Activated T-helper 17 cell treated with anti-CD3 and anti-CD28 coated beads, Interleukin-2, amount 50 U/mL, for 72 hours (primary cell): ENCODE results near the gene ENTPD8. TPM values are rescaled to one million over a fixed set of nuclear protein-coding genes. Genes with fewer than 3 reads are reported as not detected.
"Not testable (repeated sequence)": the region's sequence is repeated elsewhere in the genome, so short reads cannot be mapped to it uniquely, and the experiment has no call there.

ENCODE experiments used
- ATAC-seq: fragments of 150-1000 bp; cut with Tn5 transposase; replicated peaks from 2 replicates; pipeline ENCODE4 v1.10.0; 2021; ENCODE audit warnings: mild to moderate bottlenecking, moderate library complexity
- H3K27ac Mint-ChIP-seq: one replicate; pipeline ENCODE4 v1.8.0; 2022; ENCODE audit warnings: mixed read lengths
- H3K27me3 Mint-ChIP-seq: one replicate; pipeline ENCODE4 v1.8.0; 2022; ENCODE audit warnings: mixed read lengths
- H3K36me3 Mint-ChIP-seq: one replicate; pipeline ENCODE4 v1.8.0; 2022; ENCODE audit warnings: low read depth, mild to moderate bottlenecking, mixed read lengths
- H3K4me1 Mint-ChIP-seq: one replicate; pipeline ENCODE4 v1.8.0; 2022; ENCODE audit warnings: mixed read lengths
- H3K4me3 Mint-ChIP-seq: one replicate; pipeline ENCODE4 v1.8.0; 2022; ENCODE audit warnings: mild to moderate bottlenecking, mixed read lengths
- H3K9me3 Mint-ChIP-seq: one replicate; pipeline ENCODE4 v1.8.0; 2022; ENCODE audit warnings: mixed read lengths
- total RNA-seq, 2 donors: library from RNA; stranded (reverse); gene quantifications; one replicate each; pipeline ENCODE4 v1.2.3, GENCODE V29; 2022

Gene ENTPD8
- total RNA-seq, 2 donors from 2014 or later: not detected

GRCh38 chr9:137479892-137480685 is 38.9 kb upstream of the ENTPD8 start:
- Mint-ChIP-seq H3K27ac (no peak overlapping the region), H3K9me3 (peaks cover 8% of the 10 kb centered on the region), H3K36me3 (no peaks in the 10 kb centered on the region), H3K4me1 (no peaks in the 10 kb centered on the region), H3K4me3 (no peak overlapping the region), H3K27me3 (no peaks in the 10 kb centered on the region)
- ATAC-seq: no peak

DNA sequence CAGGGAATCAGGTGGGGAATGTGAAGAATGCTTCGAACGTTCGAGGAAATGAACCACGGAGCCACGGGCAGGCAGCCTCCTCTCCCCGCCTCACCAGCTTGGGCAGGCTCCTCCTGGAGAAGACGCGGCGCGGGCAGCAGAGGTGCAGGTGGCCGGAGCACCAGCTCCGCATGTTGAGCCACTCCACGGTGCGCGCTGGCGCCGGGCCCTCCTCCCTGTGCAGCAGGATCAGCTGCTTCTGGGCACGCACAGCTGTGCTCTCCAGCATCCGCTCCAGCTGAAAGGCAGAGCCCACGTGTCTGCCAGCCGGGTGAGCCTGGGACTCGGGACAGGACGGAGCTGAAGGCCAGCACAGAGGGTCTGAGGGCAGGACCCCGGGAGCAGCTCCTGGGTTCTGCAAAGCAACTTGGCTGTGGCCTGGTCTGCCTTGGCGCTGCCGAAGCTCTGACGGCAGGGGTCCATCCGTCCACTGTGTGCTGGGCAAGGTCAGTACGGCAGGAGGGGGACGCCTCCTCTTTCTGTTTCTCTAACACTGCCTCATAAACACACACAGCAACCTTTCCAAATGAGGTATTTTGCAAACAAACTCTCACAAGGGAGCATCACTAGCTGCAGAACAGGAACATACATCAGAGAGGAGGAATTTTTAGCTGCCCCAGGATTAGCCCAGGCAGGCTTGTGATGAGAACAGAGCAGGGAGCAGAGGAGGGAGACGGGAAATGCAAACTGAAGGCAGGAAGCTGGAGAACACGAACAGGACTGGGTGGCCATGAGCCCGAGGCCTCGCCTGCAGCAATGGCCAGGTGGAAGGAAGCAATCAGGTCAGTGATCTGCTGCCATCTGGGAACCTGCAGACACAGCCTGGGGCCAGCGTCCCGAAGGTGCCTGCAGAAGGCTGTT is 38.1 kb upstream of the ENTPD8 start:
- no peak overlapping the region for H3K4me3 Mint-ChIP-seq
- no peaks in the 10 kb centered on the region for H3K4me1 Mint-ChIP-seq
- H3K27me3 Mint-ChIP-seq: no peaks in the 10 kb centered on the region
- H3K36me3 Mint-ChIP-seq: no peaks in the 10 kb centered on the region
- no peak overlapping the region for H3K27ac Mint-ChIP-seq
- peaks cover 10% of the 10 kb centered on the region for H3K9me3 Mint-ChIP-seq
- no peak for ATAC-seq

DNA sequence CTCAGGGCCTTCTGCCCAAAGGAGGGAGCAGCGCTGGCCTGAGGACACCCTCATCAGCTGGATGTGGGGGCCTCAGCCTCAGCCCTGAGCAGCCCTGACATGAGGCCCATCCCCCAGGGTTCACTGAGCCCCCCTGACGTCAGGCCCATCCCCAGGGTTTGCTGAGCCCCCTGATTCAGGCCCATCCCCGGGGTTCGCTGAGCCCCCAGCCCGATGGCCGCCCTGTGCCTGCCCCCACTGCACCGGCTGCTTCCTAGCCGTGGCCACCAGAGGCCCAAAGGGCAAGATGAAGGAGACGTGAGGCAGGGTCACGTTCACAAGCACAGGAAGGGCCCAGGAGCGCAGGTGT is 37.4 kb upstream of the ENTPD8 start:
- no peaks in the 10 kb centered on the region for H3K36me3 Mint-ChIP-seq
- no peaks in the 10 kb centered on the region for H3K27me3 Mint-ChIP-seq
- ATAC-seq: no peak
- H3K4me3 Mint-ChIP-seq: no peak overlapping the region
- no peaks in the 10 kb centered on the region for H3K4me1 Mint-ChIP-seq
- no peak overlapping the region for H3K27ac Mint-ChIP-seq
- H3K9me3 Mint-ChIP-seq: peaks cover 12% of the 10 kb centered on the region

- H3K9me3 Mint-ChIP-seq: peaks cover 16% of the 10 kb centered on the region
- H3K27me3 Mint-ChIP-seq: no peaks in the 10 kb centered on the region
- no peak for ATAC-seq
- no peak overlapping the region for H3K4me3 Mint-ChIP-seq
- H3K36me3 Mint-ChIP-seq: no peaks in the 10 kb centered on the region
- H3K4me1 Mint-ChIP-seq: no peaks in the 10 kb centered on the region
- H3K27ac Mint-ChIP-seq: no peak overlapping the region
Observed at GRCh38 chr9:137477778-137478612, 36.8 kb upstream of the ENTPD8 start.

- no peak overlapping the region for H3K4me3 Mint-ChIP-seq
- no peaks in the 10 kb centered on the region for H3K4me1 Mint-ChIP-seq
- H3K27ac Mint-ChIP-seq: no peak overlapping the region
- no peaks in the 10 kb centered on the region for H3K27me3 Mint-ChIP-seq
- no peaks in the 10 kb centered on the region for H3K36me3 Mint-ChIP-seq
- no peak for ATAC-seq
- H3K9me3 Mint-ChIP-seq: peaks cover 18% of the 10 kb centered on the region
Observed at GRCh38 chr9:137476856-137477255, 35.7 kb upstream of the ENTPD8 start.

DNA sequence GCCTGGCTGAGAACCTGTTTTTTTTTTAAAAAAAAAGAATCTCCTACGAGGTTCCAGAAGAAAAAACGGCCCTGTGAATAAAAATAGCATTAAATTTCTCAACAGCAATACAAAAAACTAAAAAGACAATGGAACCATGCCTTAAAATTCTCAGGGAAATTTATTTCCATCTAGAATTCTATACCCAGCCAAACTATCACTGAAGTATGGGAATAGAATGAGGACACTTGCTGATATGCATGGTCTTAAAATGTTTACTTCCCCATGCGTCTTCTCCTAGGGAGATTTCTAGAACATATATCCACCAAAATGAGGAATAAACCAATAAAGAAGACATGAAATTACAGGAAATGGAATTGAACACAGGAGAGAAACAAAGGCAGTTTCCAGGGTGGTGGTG is 34.5 kb upstream of the ENTPD8 start:
- H3K9me3 Mint-ChIP-seq: peaks cover 18% of the 10 kb centered on the region
- peaks cover 3% of the 10 kb centered on the region for H3K4me1 Mint-ChIP-seq
- no peaks in the 10 kb centered on the region for H3K36me3 Mint-ChIP-seq
- ATAC-seq: no peak
- H3K27me3 Mint-ChIP-seq: no peaks in the 10 kb centered on the region
- no peak overlapping the region for H3K27ac Mint-ChIP-seq
- H3K4me3 Mint-ChIP-seq: no peak overlapping the region

DNA sequence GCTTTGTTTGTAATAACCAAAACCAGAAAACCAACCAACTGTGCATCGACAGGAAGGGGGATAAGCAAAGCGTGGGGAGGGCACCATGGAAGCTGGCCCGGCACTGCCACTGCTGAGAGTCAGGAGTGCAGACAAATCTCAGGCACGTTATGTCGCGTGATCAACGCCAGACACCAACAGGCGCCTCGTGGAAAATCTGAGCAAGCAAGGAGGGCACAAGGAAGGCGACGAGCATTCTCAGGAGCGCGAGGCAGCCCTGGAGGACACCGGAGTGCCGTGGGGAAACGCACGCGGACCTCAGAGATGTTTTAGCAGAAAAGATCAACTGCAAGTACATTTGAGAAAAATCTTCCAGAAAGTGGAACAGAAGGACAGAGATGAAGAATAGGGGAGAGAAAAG is 33.1 kb upstream of the ENTPD8 start:
- H3K27ac Mint-ChIP-seq: no peak overlapping the region
- no peaks in the 10 kb centered on the region for H3K36me3 Mint-ChIP-seq
- H3K27me3 Mint-ChIP-seq: no peaks in the 10 kb centered on the region
- ATAC-seq: no peak
- peaks cover 18% of the 10 kb centered on the region for H3K9me3 Mint-ChIP-seq
- no peak overlapping the region for H3K4me3 Mint-ChIP-seq
- peaks cover 4% of the 10 kb centered on the region for H3K4me1 Mint-ChIP-seq

DNA sequence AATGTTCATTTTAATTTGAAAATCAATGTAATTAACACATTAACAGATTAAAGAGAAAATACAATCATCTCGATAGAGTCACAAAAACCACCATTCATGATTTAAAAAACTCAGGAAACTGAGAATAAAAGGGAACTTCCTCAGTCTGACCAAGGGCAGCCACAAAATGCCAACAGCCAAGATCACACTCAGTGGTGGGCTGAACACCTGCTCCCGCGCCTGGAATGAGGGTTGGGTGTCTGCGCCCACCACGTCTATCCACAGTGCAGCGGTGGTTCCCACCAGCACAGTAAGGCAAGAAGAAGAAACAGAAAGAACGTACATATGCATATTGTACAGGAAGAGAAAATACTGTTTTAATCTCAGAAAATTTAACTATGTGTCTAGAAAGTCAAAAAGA is 29.6 kb upstream of the ENTPD8 start:
- ATAC-seq: no peak
- Mint-ChIP-seq H3K4me1 (peaks cover 4% of the 10 kb centered on the region), H3K4me3 (no peak overlapping the region), H3K9me3 (peaks cover 12% of the 10 kb centered on the region), H3K36me3 (no peaks in the 10 kb centered on the region), H3K27ac (no peak overlapping the region), H3K27me3 (no peaks in the 10 kb centered on the region)

DNA sequence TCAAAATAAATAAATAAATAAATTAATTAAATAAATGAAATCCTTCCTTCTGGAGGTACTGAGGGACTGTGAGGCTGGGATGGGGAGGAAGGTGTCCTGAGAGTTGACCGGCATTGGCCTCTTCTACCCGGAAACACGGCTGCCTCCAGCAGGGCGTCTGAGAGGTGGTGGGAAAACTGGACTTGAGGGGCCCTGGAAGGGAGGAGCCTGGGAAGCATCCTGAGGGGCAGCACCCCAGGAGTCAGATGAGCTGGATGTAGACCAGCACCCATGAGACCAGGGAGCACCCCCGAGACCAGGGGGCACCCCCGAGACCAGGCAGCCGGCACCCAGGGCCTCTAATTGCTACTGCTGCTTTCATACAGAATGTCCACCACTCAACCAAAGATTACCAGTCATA is 26.7 kb upstream of the ENTPD8 start:
- Mint-ChIP-seq H3K4me1 (peaks cover 4% of the 10 kb centered on the region), H3K36me3 (no peaks in the 10 kb centered on the region), H3K27me3 (no peaks in the 10 kb centered on the region), H3K9me3 (peaks cover 1% of the 10 kb centered on the region), H3K4me3 (no peak overlapping the region), H3K27ac (no peak overlapping the region)
- ATAC-seq: no peak

DNA sequence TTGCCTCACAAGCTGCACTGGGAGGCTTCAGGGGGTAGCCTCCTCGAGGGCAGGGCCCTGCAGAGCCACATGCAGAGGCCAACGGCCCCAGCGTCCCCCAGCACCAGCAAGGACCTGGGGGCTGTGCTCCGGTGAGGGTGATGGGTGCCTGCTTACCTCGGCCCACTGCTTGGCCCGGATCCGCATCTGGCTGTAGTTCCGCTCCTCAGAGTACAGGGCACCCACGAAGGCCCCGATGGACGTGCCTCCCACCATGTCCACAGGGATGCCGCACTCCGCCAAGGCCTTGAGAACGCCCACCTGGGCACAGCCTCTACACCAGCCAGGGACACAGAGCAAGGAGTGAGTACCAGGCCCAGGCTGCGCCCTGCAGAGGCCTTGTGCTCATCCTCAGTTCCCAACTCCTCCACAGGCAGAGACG is 26.0 kb upstream of the ENTPD8 start:
- Mint-ChIP-seq H3K27me3 (no peaks in the 10 kb centered on the region), H3K36me3 (no peaks in the 10 kb centered on the region), H3K27ac (peak overlapping the region; percentile 17), H3K4me1 (peaks cover 4% of the 10 kb centered on the region), H3K4me3 (no peak overlapping the region), H3K9me3 (no peaks in the 10 kb centered on the region)
- ATAC-seq: no peak

GRCh38 chr9:137466389-137467085 is 25.4 kb upstream of the ENTPD8 start:
- H3K36me3 Mint-ChIP-seq, H3K4me3 Mint-ChIP-seq, H3K27me3 Mint-ChIP-seq, ATAC-seq, H3K4me1 Mint-ChIP-seq, H3K9me3 Mint-ChIP-seq: not testable (repeated sequence)
- peak overlapping the region; percentile 17 for H3K27ac Mint-ChIP-seq

GRCh38 chr9:137465720-137466388 is 24.7 kb upstream of the ENTPD8 start:
- Mint-ChIP-seq H3K9me3 (no peaks in the 10 kb centered on the region), H3K36me3 (no peaks in the 10 kb centered on the region), H3K27me3 (no peaks in the 10 kb centered on the region), H3K4me3 (no peak overlapping the region), H3K4me1 (peaks cover 3% of the 10 kb centered on the region), H3K27ac (no peak overlapping the region)
- no peak for ATAC-seq

- no peaks in the 10 kb centered on the region for H3K9me3 Mint-ChIP-seq
- no peaks in the 10 kb centered on the region for H3K4me1 Mint-ChIP-seq
- H3K4me3 Mint-ChIP-seq: no peak overlapping the region
- ATAC-seq: no peak
- no peaks in the 10 kb centered on the region for H3K27me3 Mint-ChIP-seq
- no peaks in the 10 kb centered on the region for H3K36me3 Mint-ChIP-seq
- no peak overlapping the region for H3K27ac Mint-ChIP-seq
Observed at GRCh38 chr9:137465000-137465719, 24.0 kb upstream of the ENTPD8 start.
